HepG2 (cell line): ENCODE data around the gene TRPC4AP. TPM values are rescaled to one million over a fixed set of nuclear protein-coding genes. Genes with fewer than 3 reads are reported as not detected.

Experiments
- CREB1 ChIP-seq, 2 experiments: fragments of 450-650 bp in 1 of 2; IDR thresholded peaks; 2 replicates each; pipeline ENCODE4 v1.6.1; 2016 to 2017; ENCODE audit warnings: control low read depth in 1 of 2, mild to moderate bottlenecking in 1 of 2, missing compliant biosample characterization in 1 of 2, missing genetic modification characterization in 1 of 2
- ZBTB20 ChIP-seq: sonication (generic); formaldehyde crosslinking; IDR thresholded peaks from 2 replicates; pipeline ENCODE4 v1.8.1; 2023; ENCODE audit warnings: missing genetic modification reagents, low read depth, mild to moderate bottlenecking, borderline replicate concordance
- ZC3H4 ChIP-seq: sonication (generic); formaldehyde crosslinking; IDR thresholded peaks from 2 replicates; pipeline ENCODE4 v1.4.0; 2020; ENCODE audit warnings: missing genetic modification reagents, borderline replicate concordance
- ZNF274 ChIP-seq: sonication (generic); formaldehyde crosslinking; IDR thresholded peaks from 2 replicates; pipeline ENCODE4 v1.5.1; 2020; ENCODE audit warnings: mild to moderate bottlenecking, missing genetic modification reagents
- ZNF430 ChIP-seq: sonication (generic); formaldehyde crosslinking; IDR thresholded peaks from 2 replicates; pipeline ENCODE4 v1.9.0; 2021; ENCODE audit warnings: mild to moderate bottlenecking, missing genetic modification reagents
- ZNF574 ChIP-seq: sonication (generic); formaldehyde crosslinking; IDR thresholded peaks from 2 replicates; pipeline ENCODE4 v1.4.0; 2020; ENCODE audit warnings: missing genetic modification reagents
- ZNF781 ChIP-seq: sonication (generic); formaldehyde crosslinking; IDR thresholded peaks from 2 replicates; pipeline ENCODE4 v1.5.1; 2020; ENCODE audit warnings: borderline replicate concordance, mild to moderate bottlenecking, missing genetic modification reagents; ENCODE audit errors: not compliant biosample characterization
- polyA plus RNA-seq, 8 experiments: library from polyadenylated mRNA; depleted of rRNA in 3 of 8; stranded (reverse) in 7 of 8; unstranded in 1 of 8; fragments of >200 nt; fragmentation: Illumina TruSeq in 4 of 8; extraction: Trizol in 4 of 8; gene quantifications; 2 replicates each; pipeline versions ENCODE4 v1.2.1 to v1.2.3, GENCODE V29; 2011 to 2016; ENCODE audit warnings: low read depth in 4 of 8, missing spikeins in 1 of 8, mixed read lengths in 1 of 8; ENCODE audit not compliant: insufficient read depth in 1 of 8
- total RNA-seq, 5 experiments: library from RNA; depleted of rRNA; stranded (reverse); fragments of >200 nt; fragmentation: Illumina TruSeq; extraction: Trizol; gene quantifications; 2 replicates each; pipeline ENCODE4 v1.2.3, GENCODE V29; 2016; ENCODE audit warnings: low read depth in 1 of 5

TRPC4AP gene
- total and polyA plus RNA-seq, 2 of the 13 experiments (the other 11 are each of a cell fraction or from before 2014, with no cell fraction given): 136 to 137 TPM

- TF ChIP-seq ZNF574 (CRISPR knock-in tag) (no peak), ZNF274 (CRISPR knock-in tag) (0 out of 2 replicates have a peak, but pooled peaks have one; percentile 36), ZC3H4 (0 out of 2 replicates have a peak, but pooled peaks have one; percentile 4), ZNF781 (CRISPR knock-in tag) (peak; percentile 20), ZNF430 (CRISPR knock-in tag) (0 out of 2 replicates have a peak, but pooled peaks have one; percentile 24), ZBTB20 (CRISPR knock-in tag) (0 out of 2 replicates have a peak, but pooled peaks have one; percentile 21), CREB1 (IDR thresholded peaks at IDR 0.05) (0 out of 2 replicates have a peak, but pooled peaks have one; percentile 46), CREB1 (CRISPR knock-in tag; IDR thresholded peaks at IDR 0.05) (no peak)
Observed at GRCh38 chr20:34986311-34987287, 106.0 kb downstream of the TRPC4AP start (continued).
